ENCODE measurements around the gene ATP8B1.

- no peak for TF ChIP-seq CTCF (conservative IDR thresholded peaks at IDR 0.05; ENCODE audit: low read depth, low read length)
- TF ChIP-seq EZH2 (IDR thresholded peaks at IDR 0.05; ENCODE audit: low read length, unreplicated experiment), result no peak
These were observed 40.4 kb downstream of the ATP8B1 start for GRCh38 chr18:57762686-57763085.
